Activated gamma-delta T cell (primary cell): ENCODE results near the gene EDN2.

Source experiments
- DNase-seq: peaks from one replicate; lab custom pipeline; 2025; lab: John Stamatoyannopoulos, UW

EDN2 gene

GRCh38 chr1:41517062-41517438 is 32.6 kb upstream of the EDN2 start:
- DNase-seq, result no peak

DNA sequence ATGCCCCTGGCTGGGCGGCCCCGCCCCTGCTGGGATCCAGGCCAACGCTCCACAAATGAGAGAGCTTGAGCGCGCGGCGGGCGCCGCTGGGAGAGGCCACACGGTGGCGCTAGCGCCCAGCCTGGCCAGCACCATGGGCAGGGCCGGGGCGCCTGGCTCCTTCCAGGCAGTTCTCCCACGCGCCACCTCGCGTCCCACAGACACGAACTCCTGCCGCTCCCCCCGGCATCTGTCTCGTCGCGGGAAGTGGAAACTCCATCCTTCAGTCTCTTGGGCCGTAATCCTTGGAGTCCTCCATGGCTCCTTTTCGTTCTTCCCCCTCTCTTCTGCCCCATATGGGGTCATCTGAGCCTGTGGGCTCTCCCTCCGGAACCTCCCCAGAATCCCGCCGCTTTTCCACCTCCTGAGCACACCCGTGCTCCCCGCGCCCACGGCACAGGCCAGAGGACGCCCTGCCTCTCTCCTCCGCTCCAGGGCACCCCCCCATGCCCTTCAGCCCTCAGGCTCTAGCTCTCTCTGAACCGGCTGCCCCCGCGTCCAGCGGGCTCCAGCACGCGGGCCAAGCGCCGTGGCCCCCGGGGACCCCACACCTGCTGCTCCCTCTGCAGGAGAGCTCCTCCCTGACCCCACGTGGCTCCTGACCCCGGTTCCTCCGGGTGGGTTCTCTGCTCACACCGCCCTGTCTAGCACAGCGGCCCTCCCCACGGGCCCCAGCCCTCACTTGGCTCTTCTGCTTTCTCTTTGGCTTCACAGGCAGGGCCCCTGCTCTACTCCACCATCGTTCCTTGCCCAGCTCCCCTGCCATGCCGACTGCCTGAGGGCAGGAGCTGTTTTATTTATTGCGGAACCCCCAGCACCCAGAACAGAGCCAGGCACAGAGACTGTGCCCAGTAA is 31.9 kb upstream of the EDN2 start:
- no peak for DNase-seq

GRCh38 chr1:41515778-41516167 is 31.3 kb upstream of the EDN2 start:
- no peak for DNase-seq

DNA sequence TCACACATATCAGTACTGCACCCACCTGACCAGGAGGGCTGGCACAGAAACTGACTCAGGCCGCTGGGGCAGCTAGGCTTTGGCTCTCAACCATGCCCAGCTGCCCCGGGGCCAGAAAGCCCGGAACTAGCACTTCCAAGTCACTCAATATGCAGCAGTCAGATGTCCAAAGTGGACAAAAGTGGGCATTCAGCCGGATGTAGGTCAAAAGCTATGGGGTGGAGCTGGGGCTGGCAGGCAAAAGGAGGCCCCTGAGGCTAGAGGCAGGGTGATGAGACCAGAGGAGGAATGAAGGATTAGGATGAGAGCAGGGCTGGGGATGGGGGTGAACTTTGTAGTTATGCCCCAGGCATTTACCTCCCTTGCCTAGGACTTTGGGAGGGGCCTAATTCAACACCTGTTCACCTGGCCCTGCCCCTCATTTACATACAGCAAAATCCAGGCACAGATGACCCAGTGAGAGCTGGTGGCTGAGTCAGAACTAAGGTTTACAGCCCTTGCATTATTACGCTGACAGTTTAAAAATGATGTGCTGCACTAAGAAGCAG is 30.7 kb upstream of the EDN2 start:
- DNase-seq, result no peak

- no peak for DNase-seq
Observed at GRCh38 chr1:41514381-41514780, 29.9 kb upstream of the EDN2 start.

- DNase-seq, result no peak
Observed at GRCh38 chr1:41513383-41513735, 28.9 kb upstream of the EDN2 start.

- DNase-seq, result no peak
Observed at GRCh38 chr1:41512701-41513382, 28.4 kb upstream of the EDN2 start.

DNA sequence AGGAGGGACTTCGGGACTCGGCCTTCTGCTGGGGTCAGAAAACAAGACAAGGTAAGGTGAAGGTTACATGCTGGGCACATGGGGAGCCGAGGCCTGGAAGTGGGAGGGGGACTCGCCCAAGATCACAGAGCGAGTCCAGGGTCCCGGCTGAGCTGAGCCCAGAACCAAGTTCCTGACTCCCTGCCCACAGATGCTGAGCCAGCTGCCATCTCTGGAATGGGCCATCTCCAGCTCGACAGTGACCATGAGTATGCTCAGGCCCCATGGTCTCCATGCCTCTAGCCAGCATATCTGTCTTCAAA is 26.7 kb upstream of the EDN2 start:
- DNase-seq, result no peak

- no peak for DNase-seq
Observed at GRCh38 chr1:41510531-41511238, 26.2 kb upstream of the EDN2 start.

DNA sequence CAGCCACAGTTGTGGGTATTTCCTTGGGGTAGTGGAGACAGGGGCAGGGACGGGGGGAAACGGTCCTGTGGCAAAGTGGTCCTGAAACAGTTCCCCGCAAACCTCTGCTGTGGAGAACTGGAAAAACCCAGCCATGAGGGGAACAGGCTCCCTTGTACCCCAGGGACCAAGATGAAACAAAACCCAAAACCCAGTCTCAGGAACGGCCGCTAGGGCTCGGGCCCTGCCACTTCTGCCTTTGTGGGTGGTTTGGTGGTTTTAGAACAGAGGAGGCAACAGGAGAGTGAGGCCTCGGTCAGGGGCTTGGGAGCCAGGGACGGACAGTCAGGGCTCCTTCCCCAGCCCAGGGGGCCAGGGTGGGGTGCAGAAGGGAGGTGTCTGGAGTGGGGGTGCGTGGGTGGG is 24.8 kb upstream of the EDN2 start:
- DNase-seq, result no peak

DNA sequence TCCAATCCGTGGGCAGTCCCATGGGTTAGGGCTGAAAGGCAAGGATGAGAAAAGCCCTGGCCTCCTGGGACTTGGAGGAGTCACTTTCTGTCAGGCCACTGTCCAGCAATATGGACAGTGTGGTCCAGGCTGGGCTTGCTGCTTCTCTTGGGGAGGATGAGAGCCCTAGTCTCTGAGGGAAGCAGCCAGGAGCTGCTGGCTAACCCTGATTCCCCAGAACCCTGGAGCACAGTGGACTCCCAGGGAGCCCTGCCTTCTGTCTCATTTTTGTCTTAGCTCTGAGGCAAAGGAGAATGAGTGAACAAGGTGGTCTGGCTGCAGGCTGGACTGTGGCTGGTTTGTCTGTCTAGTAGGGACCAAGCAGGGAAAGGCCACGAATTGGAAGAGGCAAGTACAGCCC is 23.8 kb upstream of the EDN2 start:
- DNase-seq, result no peak

DNA sequence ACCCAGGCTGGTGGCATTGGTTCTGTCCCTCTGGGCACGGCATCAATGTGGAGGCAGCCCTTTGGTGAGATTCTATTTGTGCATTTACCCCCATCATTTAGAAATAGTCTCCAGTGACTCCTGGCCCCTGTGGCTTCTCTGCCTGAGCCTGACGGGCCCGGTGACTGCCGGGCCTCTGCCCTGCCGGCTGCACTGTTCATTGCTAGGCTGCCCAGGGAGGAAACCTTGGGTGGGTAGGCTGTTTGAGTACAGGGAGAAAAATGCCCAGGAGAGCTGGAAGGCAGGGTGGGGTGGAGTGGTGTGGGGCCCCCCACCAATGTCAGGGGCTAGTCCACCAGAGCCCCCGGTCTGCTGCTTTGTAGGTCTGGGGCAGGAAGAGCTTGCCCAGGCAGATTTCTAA is 23.4 kb upstream of the EDN2 start:
- DNase-seq, result no peak

- no peak for DNase-seq
Observed at GRCh38 chr1:41507110-41507720, 22.7 kb upstream of the EDN2 start.

DNA sequence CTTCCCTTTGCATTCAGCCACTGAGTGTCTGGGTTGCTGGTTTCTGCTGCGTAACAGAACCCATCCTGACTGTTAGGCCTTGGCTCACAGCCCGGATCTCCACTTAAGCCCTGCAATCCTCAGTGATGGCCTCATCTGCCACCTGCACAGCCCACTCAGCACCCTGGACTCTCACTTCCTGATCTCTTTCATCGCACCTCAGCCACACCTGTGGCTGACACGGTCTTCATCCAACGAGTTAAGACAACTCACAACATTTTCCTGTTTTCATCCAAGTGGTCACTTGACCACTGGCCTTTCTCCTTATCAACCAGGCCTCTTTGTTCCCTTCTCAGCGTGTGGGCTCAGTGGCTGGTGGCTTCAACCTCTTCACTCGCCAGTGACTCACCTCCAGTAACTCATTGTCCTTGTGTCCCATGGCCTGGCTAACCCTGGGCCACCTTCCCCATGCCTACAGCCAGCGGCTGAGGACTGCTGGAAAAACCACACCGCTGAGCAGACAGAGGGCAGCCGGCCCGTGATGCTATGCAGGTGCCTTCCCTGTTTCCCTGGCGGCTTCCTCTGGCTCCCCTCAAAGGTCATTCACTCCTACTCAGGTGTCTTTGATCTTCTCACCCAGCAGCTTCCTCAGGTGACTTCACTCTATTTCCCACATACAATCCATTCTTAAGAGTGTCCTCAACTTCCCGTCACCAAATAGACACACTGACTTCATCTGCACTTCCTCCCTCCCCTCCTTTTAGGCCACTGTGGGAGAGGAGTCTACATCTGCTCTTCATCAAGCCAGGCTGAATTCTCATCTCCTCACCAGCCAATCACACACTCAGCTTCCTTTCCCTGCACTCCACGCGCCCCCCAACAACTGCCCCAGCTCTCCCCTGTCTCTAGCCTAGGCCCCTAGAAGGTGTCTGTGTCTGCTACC is 19.9 kb upstream of the EDN2 start:
- DNase-seq, result no peak

- DNase-seq, result no peak
Observed at GRCh38 chr1:41503538-41504113, 19.1 kb upstream of the EDN2 start.

- DNase-seq, result no peak
Observed at GRCh38 chr1:41502912-41503311, 18.4 kb upstream of the EDN2 start.

DNA sequence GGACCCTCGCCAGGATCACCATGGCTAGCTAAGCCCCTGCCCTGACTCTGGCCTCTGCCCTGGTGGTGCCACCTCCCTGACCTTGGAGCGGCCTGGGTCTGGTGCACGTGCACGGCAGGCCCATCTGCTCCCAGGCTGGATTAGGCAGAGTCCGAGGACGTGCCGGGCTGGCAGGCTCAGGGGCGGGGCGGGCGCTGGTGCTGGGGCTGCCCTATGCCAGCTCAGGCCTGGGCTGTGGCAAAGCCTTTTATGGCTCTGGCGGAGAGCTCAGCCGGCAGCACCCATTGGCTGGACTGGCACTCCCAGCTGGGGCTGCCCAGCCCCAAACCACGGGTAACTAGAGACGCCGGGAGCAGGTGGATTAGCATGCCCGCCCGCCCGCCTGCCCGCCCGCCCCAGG is 17.1 kb upstream of the EDN2 start:
- DNase-seq, result no peak

- no peak for DNase-seq
Observed at GRCh38 chr1:41500781-41501518, 16.5 kb upstream of the EDN2 start.

DNA sequence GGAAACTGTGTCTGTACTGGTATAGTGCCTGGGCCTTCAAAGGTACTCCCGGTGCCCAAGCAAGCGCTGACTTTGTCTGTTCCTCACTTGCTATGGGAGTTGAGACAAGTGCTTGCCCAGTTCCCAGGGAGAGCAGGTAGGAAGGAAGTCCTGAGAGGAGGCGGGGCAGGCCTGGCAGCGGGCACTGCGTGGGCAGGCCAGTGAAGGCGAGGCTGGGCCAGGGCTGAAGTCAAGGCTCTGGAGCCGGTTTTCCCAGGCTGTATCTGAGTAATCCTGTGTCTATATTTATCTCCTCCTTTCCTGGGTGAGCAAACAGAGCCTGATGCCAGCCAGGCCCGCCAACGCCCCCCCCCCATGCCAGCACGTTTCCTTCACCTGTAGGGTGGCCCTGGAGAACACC is 15.9 kb upstream of the EDN2 start:
- DNase-seq, result no peak

DNA sequence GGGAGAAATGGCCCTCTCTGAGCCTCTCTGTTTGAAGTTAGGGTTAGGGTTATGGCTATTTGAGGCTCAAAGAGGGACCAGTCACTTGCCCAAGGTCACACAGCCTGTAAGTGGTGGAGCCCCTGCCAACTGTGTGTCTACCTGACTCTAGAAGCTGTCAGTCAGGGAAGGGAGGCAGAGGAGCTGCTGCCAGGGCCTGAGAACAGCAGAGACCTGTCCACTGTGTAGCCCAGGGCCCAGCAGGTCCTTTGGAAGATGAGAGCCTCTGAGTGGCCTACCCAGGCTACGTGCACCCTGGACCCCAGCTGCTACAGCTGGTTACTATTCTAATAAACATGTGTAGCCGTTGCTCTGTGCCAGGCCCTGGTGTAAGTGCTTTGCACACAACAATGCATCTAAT is 15.1 kb upstream of the EDN2 start:
- DNase-seq, result no peak
